Measurements from ENCODE around the gene RPL23. TPM values are rescaled to one million over a fixed set of nuclear protein-coding genes. Genes with fewer than 3 reads are reported as not detected.

RPL23 gene
- polyA plus RNA-seq, 1 of the 3 experiments (the other 2 are of a cell fraction) = 2,658 TPM

DNA sequence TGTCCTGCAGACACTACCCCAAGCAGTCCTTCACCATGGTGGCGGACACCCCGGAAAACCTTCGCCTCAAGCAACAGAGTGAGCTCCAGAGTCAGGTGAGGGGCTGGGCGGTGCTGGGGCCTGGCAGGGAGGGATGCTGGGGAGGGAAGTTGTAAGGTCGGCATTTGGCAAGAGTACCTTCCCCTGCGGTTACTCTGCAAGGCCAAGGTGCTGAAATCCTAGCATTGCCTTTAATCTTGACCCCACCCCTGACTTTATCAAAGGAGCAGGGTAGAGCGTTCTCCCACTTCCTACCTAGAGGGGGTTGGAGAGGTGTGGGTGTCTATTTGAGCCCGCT is 36.9 kb upstream of the RPL23 start:
- H4K20me1 ChIP-seq (ENCODE audit: insufficient read depth) = peaks cover 82% of the 10 kb centered on the region
- DNase-seq = no peak
- H3K4me3 ChIP-seq (ENCODE audit: low read depth in 2 of 2, low read length in 1 of 2) = no peak overlapping the region
- TF ChIP-seq EP300 (IDR thresholded peaks at IDR 0.05; ENCODE audit: borderline replicate concordance in 1 of 2, low read depth in 1 of 2, low read length in 1 of 2) = no peak
- no peaks in the 10 kb centered on the region for H3K27me3 ChIP-seq (ENCODE audit: insufficient read depth)
- no peak overlapping the region for H3K9ac ChIP-seq
- peaks cover 3 to 16% of the 10 kb centered on the region in 2 experiments; a peak in 2 of 4 replicates for H3K4me1 ChIP-seq (ENCODE audit: control insufficient read depth in 1 of 2, insufficient read depth in 2 of 2, low read depth in 1 of 2, low read length in 1 of 2)
- ChIA-PET POLR2A (no interaction called here), CTCF (no interaction called here)
- no peak overlapping the region for H3K4me2 ChIP-seq
- H3F3A ChIP-seq (replicated peaks; ENCODE audit: insufficient read depth) = peaks cover 7% of the 10 kb centered on the region
- 97% methylated on average over 7 of the region's 8 CpGs for WGBS (ENCODE audit: low lambda C conversion rate)
- H3K79me2 ChIP-seq (ENCODE audit: insufficient read depth) = peaks cover 87% of the 10 kb centered on the region
- no peak overlapping the region for H2AFZ ChIP-seq (ENCODE audit: low read depth)
- no peaks in the 10 kb centered on the region for H3K9me2 ChIP-seq
- H3K9me3 ChIP-seq = no peaks in the 10 kb centered on the region
- H3K36me3 ChIP-seq (replicated peaks in 1 of 2; ENCODE audit: control insufficient read depth in 1 of 2, insufficient read depth in 2 of 2, low read length in 1 of 2) = peaks cover 38 to 58% of the 10 kb centered on the region in 2 experiments
- no peak overlapping the region for H3K27ac ChIP-seq (ENCODE audit: low read depth in 2 of 2, low read length in 1 of 2)

DNA sequence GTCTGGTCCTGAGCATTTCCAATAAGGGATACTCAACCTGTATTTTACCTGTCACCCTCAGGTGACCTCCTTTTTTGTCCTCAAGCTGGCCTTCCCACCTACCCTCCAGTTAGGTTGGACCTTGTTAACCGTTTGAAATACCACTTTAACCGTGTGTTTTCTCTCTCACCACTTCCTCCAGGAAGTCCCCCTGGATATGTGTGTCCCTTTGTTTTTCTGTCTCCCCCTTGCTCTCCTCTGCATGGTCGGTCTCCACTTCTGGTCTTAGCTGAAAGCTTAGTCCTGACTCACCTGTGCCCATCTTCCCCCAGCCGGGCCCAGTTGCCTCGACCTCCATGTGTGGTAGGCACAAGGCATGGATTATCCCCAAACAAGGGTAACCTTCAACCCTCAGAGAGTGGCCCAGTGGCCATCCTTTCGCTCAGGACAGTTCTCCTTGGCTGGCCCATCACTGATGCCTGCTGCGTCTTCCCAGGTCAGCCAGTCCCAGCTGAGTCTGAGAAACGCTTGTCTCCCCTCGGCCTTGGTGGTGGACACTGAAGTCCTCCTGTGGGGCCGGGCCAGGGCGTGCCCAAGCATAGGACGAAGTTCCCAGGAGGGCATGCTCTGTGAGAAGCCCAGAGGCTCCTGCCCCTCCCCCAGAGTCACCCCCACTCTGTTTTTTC is 36.4 kb upstream of the RPL23 start:
- no peaks in the 10 kb centered on the region for H3K9me3 ChIP-seq
- H3K4me2 ChIP-seq = no peak overlapping the region
- no peaks in the 10 kb centered on the region for H3K9me2 ChIP-seq
- H3K9ac ChIP-seq = no peak overlapping the region
- POLR2A ChIA-PET = no interaction called here
- TF ChIP-seq RCOR1 (IDR thresholded peaks at IDR 0.05; ENCODE audit: low read length) (no peak), RXRA (IDR thresholded peaks at IDR 0.05; ENCODE audit: borderline replicate concordance, low read depth) (no peak), SMC3 (IDR thresholded peaks at IDR 0.05; ENCODE audit: low read depth, low read length) (no peak), FOXJ3 (CRISPR knock-in tag; IDR thresholded peaks at IDR 0.05) (no peak), GABPA (IDR thresholded peaks at IDR 0.05; ENCODE audit: low read depth) (no peak), EZH2phosphoT487 (IDR thresholded peaks at IDR 0.05; ENCODE audit: borderline replicate concordance, low read depth) (no peak), RAD21 (IDR thresholded peaks at IDR 0.05; ENCODE audit: low read length) (no peak)
- TF ChIP-seq, protein P1, sequence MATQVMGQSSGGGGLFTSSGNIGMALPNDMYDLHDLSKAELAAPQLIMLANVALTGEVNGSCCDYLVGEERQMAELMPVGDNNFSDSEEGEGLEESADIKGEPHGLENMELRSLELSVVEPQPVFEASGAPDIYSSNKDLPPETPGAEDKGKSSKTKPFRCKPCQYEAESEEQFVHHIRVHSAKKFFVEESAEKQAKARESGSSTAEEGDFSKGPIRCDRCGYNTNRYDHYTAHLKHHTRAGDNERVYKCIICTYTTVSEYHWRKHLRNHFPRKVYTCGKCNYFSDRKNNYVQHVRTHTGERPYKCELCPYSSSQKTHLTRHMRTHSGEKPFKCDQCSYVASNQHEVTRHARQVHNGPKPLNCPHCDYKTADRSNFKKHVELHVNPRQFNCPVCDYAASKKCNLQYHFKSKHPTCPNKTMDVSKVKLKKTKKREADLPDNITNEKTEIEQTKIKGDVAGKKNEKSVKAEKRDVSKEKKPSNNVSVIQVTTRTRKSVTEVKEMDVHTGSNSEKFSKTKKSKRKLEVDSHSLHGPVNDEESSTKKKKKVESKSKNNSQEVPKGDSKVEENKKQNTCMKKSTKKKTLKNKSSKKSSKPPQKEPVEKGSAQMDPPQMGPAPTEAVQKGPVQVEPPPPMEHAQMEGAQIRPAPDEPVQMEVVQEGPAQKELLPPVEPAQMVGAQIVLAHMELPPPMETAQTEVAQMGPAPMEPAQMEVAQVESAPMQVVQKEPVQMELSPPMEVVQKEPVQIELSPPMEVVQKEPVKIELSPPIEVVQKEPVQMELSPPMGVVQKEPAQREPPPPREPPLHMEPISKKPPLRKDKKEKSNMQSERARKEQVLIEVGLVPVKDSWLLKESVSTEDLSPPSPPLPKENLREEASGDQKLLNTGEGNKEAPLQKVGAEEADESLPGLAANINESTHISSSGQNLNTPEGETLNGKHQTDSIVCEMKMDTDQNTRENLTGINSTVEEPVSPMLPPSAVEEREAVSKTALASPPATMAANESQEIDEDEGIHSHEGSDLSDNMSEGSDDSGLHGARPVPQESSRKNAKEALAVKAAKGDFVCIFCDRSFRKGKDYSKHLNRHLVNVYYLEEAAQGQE (IDR thresholded peaks at IDR 0.05; ENCODE audit: low read depth, low read length) = no peak
- H3K36me3 ChIP-seq (replicated peaks in 1 of 2; ENCODE audit: control insufficient read depth in 1 of 2, insufficient read depth in 2 of 2, low read length in 1 of 2) = peaks cover 41 to 60% of the 10 kb centered on the region in 2 experiments
- H3K27ac ChIP-seq (ENCODE audit: low read depth in 2 of 2, low read length in 1 of 2) = no peak overlapping the region
- H3F3A ChIP-seq (replicated peaks; ENCODE audit: insufficient read depth) = peaks cover 7% of the 10 kb centered on the region
- H3K4me3 ChIP-seq (ENCODE audit: low read depth in 2 of 2, low read length in 1 of 2) = no peak overlapping the region
- H3K79me2 ChIP-seq (ENCODE audit: insufficient read depth) = peaks cover 89% of the 10 kb centered on the region
- no peaks in the 10 kb centered on the region for H3K27me3 ChIP-seq (ENCODE audit: insufficient read depth)
- 96% methylated on average over 10 of the region's 12 CpGs for WGBS (ENCODE audit: low lambda C conversion rate)
- H3K4me1 ChIP-seq (ENCODE audit: control insufficient read depth in 1 of 2, insufficient read depth in 2 of 2, low read depth in 1 of 2, low read length in 1 of 2) = peaks cover 5 to 21% of the 10 kb centered on the region in 2 experiments; a peak in 2 of 4 replicates
- CTCF ChIA-PET = no interaction called here
- no peak overlapping the region for H2AFZ ChIP-seq (ENCODE audit: low read depth)
- H4K20me1 ChIP-seq (ENCODE audit: insufficient read depth) = peaks cover 87% of the 10 kb centered on the region
- DNase-seq = no peak
